Choroid plexus epithelial cell (primary cell): Measurements from ENCODE around the gene FAIM2.

Source experiments
- DNase-seq: peaks from one replicate; pipeline ENCODE4 v3.0.0-alpha.2; 2010; ENCODE audit warnings: low read depth
- H3K4me3 ChIP-seq: 2 replicates; pipeline ENCODE4 v1.5.1; 2011; ENCODE audit warnings: low read depth, mild to moderate bottlenecking, control low read depth, low read length, moderate library complexity
- TF ChIP-seq, protein P1 (sequence below): conservative IDR thresholded peaks from 2 replicates; pipeline ENCODE4 v1.5.1; 2011; ENCODE audit warnings: low read depth, mild to moderate bottlenecking, control low read depth, inconsistent platforms, low read length, moderate library complexity

FAIM2 gene

DNA sequence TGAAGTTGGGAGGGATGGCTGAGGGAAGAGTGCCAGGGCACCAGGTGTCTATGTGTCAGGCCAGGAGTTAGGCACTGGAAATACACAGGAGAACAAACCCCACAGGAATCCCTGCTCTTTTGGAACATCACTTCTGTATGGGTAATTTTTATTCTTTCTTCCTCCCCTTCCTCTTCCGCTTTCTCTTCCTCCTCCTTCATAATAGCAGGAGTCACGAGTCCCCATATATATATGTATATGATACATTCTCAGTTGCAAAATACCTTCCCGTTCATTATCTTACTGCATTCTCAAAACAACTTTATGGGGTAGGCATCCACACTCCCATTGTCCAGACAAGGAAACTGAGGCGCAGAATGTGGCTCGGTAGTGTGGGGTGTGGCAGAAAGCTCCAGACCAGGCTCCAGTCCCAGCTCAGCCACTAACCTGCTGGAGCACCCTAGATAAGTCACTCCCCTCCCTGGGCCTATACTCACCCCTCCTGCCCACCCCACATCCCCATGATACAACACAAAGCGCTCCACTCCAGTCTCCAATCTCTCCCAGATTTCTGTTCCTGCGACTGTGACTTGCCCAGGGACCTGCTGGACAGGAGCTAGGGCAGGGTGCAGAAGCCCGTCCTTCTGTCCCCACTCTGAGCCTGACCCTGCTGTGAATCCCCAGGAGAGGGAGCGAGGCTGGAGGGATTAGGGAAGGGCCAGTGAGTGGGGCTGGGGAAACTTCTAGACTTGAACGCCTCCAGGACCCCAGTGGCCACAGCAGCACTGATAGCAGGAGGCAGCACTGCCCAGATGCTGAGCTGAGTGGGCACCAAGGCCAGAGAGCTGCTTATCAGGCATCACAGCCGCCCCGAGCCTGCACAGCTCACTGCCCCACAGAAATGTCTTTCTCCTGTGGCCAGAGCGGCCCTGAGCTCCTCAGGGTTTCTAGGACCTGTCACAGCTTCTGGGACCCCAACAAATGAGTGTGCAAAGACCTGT lies 45.5 kb upstream of the FAIM2 start:
- DNase-seq, result no peak
- H3K4me3 ChIP-seq, result no peak overlapping the region
- TF ChIP-seq, protein P1, sequence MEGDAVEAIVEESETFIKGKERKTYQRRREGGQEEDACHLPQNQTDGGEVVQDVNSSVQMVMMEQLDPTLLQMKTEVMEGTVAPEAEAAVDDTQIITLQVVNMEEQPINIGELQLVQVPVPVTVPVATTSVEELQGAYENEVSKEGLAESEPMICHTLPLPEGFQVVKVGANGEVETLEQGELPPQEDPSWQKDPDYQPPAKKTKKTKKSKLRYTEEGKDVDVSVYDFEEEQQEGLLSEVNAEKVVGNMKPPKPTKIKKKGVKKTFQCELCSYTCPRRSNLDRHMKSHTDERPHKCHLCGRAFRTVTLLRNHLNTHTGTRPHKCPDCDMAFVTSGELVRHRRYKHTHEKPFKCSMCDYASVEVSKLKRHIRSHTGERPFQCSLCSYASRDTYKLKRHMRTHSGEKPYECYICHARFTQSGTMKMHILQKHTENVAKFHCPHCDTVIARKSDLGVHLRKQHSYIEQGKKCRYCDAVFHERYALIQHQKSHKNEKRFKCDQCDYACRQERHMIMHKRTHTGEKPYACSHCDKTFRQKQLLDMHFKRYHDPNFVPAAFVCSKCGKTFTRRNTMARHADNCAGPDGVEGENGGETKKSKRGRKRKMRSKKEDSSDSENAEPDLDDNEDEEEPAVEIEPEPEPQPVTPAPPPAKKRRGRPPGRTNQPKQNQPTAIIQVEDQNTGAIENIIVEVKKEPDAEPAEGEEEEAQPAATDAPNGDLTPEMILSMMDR, result no peak

- TF ChIP-seq, protein P1, result no peak
Measured at GRCh38 chr12:49947593-49948226, 44.0 kb upstream of the FAIM2 start.

DNA sequence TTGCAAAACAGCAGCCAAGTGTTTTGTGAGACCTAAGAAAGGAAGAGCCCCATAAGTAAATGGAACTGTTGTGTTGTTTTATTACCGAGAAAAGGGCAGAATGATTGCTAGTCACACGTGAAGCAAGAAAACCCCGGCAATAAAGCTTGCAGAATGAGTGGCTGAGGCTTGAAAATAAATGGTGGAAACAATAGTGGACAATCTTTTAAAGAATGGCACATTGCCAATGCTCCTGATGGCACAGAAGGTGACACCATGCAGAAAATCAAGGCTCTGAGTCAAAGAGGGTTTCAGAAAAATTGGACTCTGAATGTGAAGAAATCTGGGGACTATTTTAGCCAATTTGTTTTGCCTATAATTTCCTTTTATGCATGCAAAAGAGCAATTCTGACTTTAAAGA lies 42.8 kb upstream of the FAIM2 start:
- TF ChIP-seq, protein P1, result no peak
- H3K4me3 ChIP-seq, result no peak overlapping the region
- DNase-seq, result no peak

More at GRCh38 chr12:49947593-49948226, 44.0 kb upstream of the FAIM2 start:
- no peak overlapping the region for H3K4me3 ChIP-seq
- no peak for DNase-seq

DNA sequence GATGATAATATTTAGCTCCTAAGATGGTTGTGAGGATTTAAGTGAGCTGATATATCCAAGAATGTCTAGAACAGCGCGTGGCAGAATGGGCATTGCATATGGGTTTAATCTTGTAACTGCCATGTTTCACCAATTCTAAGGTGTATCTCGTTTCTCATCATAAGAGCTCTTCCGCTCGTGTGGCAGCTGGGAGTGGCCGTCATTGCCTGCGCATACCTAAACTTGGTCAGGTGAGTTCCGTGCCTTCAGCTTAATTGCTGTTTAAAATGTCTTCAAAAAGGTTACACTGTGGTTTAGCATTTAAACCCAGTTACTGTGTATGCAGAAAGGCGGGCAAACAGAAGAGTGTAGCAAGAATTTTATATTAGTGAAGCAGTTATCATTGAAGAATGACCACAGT lies 42.4 kb upstream of the FAIM2 start:
- DNase-seq, result no peak
- TF ChIP-seq, protein P1, result no peak
- no peak overlapping the region for H3K4me3 ChIP-seq

- peak; percentile 83 for DNase-seq
- H3K4me3 ChIP-seq, result peak overlapping the region; percentile 50
- TF ChIP-seq, protein P1, result peak; percentile 94
Measured at GRCh38 chr12:49945394-49946080, 41.8 kb upstream of the FAIM2 start.

DNA sequence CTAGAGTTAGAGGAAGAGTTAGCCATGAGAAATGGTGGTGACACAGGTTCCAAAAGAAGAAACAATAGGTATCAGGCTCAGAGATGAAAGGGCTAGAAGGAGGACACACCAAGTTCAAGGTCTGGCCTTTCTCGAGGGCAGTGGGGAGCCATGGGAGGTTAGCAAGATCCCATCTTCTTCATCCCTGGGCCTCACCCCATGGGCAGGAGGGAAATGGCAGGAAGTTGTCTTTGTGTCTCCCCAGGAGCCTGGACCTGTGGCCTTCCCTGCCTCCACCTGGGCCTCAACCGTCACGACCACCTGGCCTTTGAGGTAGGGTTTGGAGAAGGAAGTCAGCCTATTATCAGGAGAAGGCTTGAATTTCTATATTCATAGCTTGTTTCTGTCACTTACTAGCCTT lies 41.0 kb upstream of the FAIM2 start:
- TF ChIP-seq, protein P1, result no peak
- DNase-seq, result no peak
- no peak overlapping the region for H3K4me3 ChIP-seq
